ENCODE data around the gene FBXW8. TPM values are rescaled to one million over a fixed set of nuclear protein-coding genes. Genes with fewer than 3 reads are reported as not detected.

FBXW8 gene
- total and polyA plus RNA-seq, 12 donors: 2.4 to 11.3 (median 7.4) TPM

DNA sequence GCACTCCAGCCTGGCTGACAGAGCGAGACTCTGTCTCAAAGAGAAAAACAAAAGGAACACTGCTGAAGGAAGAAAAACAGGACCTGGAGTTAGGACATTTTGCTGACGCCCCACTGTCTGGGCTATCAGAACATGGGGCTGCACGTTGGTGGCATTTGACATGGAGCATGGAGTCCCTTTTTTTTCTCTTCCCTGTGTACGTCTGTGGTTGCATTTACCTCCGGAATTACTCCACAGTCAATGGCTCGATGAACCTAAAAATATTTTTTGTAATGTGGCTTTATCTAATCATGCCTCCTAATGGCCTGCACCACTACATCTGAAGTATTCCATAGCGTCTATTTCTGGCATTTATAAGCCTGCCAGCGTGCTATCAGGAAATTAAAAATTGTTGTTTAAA is 157.7 kb downstream of the FBXW8 start:
- H3K27me3 ChIP-seq: no peaks in the 10 kb centered on the region
- H3K27ac ChIP-seq: peak overlapping the region; percentile 39 to 80 (median 76)
- H3K9me3 ChIP-seq: no peaks in the 10 kb centered on the region
- TF ChIP-seq, protein P1, sequence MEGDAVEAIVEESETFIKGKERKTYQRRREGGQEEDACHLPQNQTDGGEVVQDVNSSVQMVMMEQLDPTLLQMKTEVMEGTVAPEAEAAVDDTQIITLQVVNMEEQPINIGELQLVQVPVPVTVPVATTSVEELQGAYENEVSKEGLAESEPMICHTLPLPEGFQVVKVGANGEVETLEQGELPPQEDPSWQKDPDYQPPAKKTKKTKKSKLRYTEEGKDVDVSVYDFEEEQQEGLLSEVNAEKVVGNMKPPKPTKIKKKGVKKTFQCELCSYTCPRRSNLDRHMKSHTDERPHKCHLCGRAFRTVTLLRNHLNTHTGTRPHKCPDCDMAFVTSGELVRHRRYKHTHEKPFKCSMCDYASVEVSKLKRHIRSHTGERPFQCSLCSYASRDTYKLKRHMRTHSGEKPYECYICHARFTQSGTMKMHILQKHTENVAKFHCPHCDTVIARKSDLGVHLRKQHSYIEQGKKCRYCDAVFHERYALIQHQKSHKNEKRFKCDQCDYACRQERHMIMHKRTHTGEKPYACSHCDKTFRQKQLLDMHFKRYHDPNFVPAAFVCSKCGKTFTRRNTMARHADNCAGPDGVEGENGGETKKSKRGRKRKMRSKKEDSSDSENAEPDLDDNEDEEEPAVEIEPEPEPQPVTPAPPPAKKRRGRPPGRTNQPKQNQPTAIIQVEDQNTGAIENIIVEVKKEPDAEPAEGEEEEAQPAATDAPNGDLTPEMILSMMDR (IDR thresholded peaks at IDR 0.05): no peak
- ATAC-seq (peak in 6 of 8 donors; percentile 42 to 86 (median 74)), DNase-seq (no peak)
- H3K4me3 ChIP-seq: no peak overlapping the region
- intact Hi-C loops (cut with DNase I): no loop called here
- peaks cover 0 to 4% (median 0%) of the 10 kb centered on the region in 9 donors for H3K36me3 ChIP-seq
- peaks cover 0 to 66% (median 31%) of the 10 kb centered on the region in 9 donors for H3K4me1 ChIP-seq
- 45 to 59% methylated on average over 8 of the region's 8 CpGs for WGBS, 2 donors

- peaks cover 0 to 62% (median 31%) of the 10 kb centered on the region in 9 donors for H3K4me1 ChIP-seq
- WGBS, 2 donors: 58 to 69% methylated on average over 17 of the region's 17 CpGs
- DNase-seq: no peak
These were observed 158.5 kb downstream of the FBXW8 start for GRCh38 chr12:117069101-117069797.

DNA sequence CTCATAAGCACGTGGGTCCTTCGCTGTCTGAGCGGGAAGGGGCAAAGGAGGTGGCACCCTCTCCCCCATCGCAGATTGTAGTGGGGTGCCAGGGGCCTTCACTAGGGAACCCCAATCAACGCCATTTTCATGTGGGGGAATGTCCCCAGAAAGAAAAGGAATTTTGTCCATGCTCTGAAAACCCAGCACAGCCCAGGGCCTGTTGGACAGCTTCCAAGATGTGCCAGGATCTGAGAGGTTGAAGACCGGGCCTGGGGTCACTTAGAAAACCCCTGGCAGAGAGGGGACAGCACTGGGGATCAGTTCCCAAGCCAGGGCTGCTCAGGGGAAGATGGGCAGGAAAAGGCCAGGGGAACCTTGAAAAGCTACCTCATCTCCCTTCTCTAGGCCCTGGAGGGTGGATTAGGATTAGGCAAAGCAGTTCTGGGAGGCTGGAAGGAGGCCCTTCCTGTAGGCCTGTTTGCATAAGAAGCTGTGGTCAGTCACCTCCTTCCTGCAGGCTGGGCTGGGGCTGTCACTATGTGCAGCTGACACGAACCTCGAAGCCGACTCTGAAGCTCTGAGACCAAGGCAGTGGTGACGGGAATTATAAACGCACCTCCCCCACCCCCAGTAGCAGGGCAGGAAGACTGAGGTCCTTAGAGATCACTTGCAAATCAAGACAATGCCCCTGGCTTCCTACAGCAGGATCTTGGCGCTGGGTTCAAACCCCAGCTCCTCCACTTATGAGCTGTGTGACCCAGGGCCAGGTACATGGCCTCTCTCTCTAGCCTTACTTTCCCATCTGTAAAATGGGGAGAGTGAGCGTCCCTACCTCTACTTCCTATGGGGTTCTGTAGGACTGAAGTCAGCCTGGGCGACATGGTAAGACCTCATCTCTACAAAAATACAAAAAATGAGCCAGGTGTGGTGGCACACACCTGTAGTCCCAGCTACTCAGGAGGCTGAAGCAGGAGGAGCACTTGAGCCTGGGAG is 159.5 kb downstream of the FBXW8 start:
- Histone ChIP-seq H3K27me3 (no peaks in the 10 kb centered on the region), H3K4me3 (no peak overlapping the region), H3K36me3 (peaks cover 0 to 8% (median 0%) of the 10 kb centered on the region in 9 donors), H3K27ac (peak overlapping the region in 9 of 10 donors; percentile 20 to 80 (median 76)), H3K4me1 (peaks cover 0 to 68% (median 30%) of the 10 kb centered on the region in 9 donors), H3K9me3 (no peaks in the 10 kb centered on the region)
- TF ChIP-seq, protein P1 (IDR thresholded peaks at IDR 0.05): no peak
- 66 to 76% methylated on average over 14 of the region's 14 CpGs for WGBS, 2 donors
- ATAC-seq: peak in 7 of 8 donors; percentile 13 to 69 (median 50)
- intact Hi-C loops (cut with DNase I): no loop called here
- DNase-seq: no peak

More at GRCh38 chr12:117069101-117069797, 158.5 kb downstream of the FBXW8 start:
- Histone ChIP-seq H3K9me3 (no peaks in the 10 kb centered on the region), H3K36me3 (peaks cover 0 to 5% (median 0%) of the 10 kb centered on the region in 9 donors), H3K27ac (peak overlapping the region; percentile 9 to 80 (median 76)), H3K27me3 (no peaks in the 10 kb centered on the region), H3K4me3 (no peak overlapping the region)
- TF ChIP-seq, protein P1 (IDR thresholded peaks at IDR 0.05): no peak
- intact Hi-C loops (cut with DNase I): no loop called here
- no peak for ATAC-seq

GRCh38 chr12:117071009-117071408 is 160.3 kb downstream of the FBXW8 start:
- peaks cover 0 to 66% (median 30%) of the 10 kb centered on the region in 9 donors for H3K4me1 ChIP-seq
- ATAC-seq (no peak), DNase-seq (no peak)
- intact Hi-C loops (cut with DNase I): no loop called here
- peaks cover 0 to 8% (median 0%) of the 10 kb centered on the region in 9 donors for H3K36me3 ChIP-seq
- WGBS, 2 donors: 74 to 78% methylated on average over 5 of the region's 5 CpGs
- H3K4me3 ChIP-seq: no peak overlapping the region
- H3K27me3 ChIP-seq: no peaks in the 10 kb centered on the region
- no peaks in the 10 kb centered on the region for H3K9me3 ChIP-seq
- H3K27ac ChIP-seq: peak overlapping the region in 5 of 10 donors; percentile 30 to 77 (median 75)
- TF ChIP-seq, protein P1 (IDR thresholded peaks at IDR 0.05): no peak
